ENCODE measurements around the gene ZC3H18. TPM values are rescaled to one million over a fixed set of nuclear protein-coding genes. Genes with fewer than 3 reads are reported as not detected.

Gene ZC3H18
- total and polyA plus RNA-seq, 8 donors, result 15.5 to 312 (median 19.0) TPM

DNA sequence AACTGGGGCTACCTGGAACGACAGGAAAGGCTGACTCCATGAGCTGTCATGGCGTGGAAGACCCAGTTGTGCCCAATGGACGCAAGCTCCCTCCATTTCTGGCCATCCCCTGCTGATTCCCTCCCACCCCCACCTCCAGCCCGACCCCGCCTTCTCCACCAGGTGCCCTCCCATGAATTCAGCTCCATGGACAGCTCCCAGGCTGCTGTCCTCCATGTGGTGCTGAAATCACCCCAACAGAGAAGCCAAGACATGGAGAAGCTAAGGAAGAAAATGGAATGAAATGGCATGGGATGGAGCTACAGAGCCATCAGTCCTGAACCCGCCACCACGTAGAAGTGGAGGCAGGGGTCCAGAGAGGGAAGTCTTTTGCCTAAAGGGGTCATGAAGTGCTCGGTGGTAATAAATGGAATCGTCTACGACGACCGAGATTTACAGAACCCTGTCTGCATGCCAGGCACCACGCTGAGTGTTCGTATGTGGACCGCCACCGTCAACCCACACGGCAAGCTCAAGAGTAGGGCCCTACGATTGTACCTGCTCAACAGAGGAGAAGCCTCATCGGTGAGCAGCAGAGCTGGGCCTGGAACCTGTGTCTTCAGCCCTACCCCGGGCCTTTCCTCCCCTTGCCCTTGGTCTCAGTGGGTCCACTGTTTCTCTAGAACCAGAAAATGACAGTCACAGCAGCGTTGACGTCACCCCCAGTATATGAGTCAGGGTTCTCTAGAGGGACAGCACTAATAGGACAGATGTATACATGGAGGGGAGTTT, 9.3 kb upstream of the ZC3H18 start:
- DNase-seq, result peak in 1 of 2 donors; percentile 69
- Histone ChIP-seq H3K27me3 (peaks cover 0 to 27% (median 0%) of the 10 kb centered on the region in 3 donors), H3K4me1 (peaks cover 4 to 18% (median 11%) of the 10 kb centered on the region in 4 donors), H3K27ac (no peak overlapping the region), H3K36me3 (no peaks in the 10 kb centered on the region), H3K9me3 (no peaks in the 10 kb centered on the region), H3K4me3 (no peak overlapping the region)
- intact Hi-C loops (cut with DNase I; ENCODE audit: low total_unique reads), result no loop called here
- 57 to 69% (median 67%) methylated on average over 20 to 22 of the region's 22 CpGs for WGBS, 5 donors
- no peak for TF ChIP-seq EP300 (IDR thresholded peaks at IDR 0.05)
- no peak for TF ChIP-seq POLR2A (IDR thresholded peaks at IDR 0.05)
- TF ChIP-seq, protein P1, sequence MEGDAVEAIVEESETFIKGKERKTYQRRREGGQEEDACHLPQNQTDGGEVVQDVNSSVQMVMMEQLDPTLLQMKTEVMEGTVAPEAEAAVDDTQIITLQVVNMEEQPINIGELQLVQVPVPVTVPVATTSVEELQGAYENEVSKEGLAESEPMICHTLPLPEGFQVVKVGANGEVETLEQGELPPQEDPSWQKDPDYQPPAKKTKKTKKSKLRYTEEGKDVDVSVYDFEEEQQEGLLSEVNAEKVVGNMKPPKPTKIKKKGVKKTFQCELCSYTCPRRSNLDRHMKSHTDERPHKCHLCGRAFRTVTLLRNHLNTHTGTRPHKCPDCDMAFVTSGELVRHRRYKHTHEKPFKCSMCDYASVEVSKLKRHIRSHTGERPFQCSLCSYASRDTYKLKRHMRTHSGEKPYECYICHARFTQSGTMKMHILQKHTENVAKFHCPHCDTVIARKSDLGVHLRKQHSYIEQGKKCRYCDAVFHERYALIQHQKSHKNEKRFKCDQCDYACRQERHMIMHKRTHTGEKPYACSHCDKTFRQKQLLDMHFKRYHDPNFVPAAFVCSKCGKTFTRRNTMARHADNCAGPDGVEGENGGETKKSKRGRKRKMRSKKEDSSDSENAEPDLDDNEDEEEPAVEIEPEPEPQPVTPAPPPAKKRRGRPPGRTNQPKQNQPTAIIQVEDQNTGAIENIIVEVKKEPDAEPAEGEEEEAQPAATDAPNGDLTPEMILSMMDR (IDR thresholded peaks at IDR 0.05), result no peak
- no peak for TF ChIP-seq POLR2AphosphoS5 (IDR thresholded peaks at IDR 0.05)

DNA sequence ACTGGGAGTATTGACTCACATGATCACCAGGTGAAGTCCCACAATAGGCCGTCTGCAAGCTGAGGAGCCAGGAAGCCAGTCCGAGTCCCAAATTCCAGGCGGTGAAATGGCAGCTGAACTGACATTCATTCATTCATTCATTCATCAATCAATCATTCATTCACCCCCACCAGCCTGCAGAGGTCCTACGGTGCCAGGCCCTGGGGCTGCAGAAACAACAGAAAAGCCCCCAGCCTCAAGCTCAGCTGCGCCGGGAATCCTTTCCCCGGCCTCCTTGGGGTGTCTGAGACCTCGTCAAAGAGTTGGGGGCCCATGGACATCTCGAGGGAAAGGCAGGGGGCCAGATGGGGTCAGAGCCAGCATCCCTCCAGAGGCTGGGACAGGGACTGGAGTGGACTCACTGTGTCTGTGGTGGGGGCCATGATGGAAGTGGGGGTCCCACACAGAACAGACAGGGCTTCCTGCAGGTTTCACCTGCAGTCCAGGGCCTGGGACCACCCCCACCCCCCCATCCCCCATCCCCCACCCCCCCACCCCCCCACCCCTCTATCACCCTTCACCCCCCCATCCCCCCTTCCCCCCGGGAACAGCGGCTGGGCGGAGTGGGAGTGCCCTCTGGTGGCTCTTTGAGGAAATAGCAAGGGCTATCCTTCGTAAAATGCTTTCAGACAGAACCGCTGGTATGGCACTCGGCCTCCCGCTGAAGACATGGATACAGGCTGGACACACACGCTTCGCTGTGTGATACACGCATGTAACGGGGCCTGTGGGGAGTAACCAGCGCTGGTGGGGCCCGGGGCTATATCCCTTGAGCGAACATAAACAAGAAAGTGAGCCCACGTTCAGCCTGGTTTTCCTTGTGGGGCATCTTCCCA, 8.5 kb upstream of the ZC3H18 start:
- DNase-seq, result peak; percentile 52 to 74
- Histone ChIP-seq H3K36me3 (no peaks in the 10 kb centered on the region), H3K9me3 (no peaks in the 10 kb centered on the region), H3K27me3 (peaks cover 0 to 19% (median 0%) of the 10 kb centered on the region in 3 donors), H3K4me1 (peaks cover 4 to 18% (median 11%) of the 10 kb centered on the region in 4 donors), H3K27ac (peak overlapping the region in 1 of 5 donors; percentile 38), H3K4me3 (peak overlapping the region in 2 of 4 donors; percentile 26 to 31)
- TF ChIP-seq EP300 (IDR thresholded peaks at IDR 0.05) (no peak), POLR2AphosphoS5 (IDR thresholded peaks at IDR 0.05) (peak in 1 of 3 donors; percentile 11), POLR2A (IDR thresholded peaks at IDR 0.05) (no peak)
- TF ChIP-seq, protein P1 (IDR thresholded peaks at IDR 0.05), result peak in 5 of 7 experiments; percentile 33 to 71 (median 56)
- intact Hi-C loops (cut with DNase I; ENCODE audit: low total_unique reads), result loop anchor here (2.0 kb wide), 1 partner anchor 117 kb away; no protein-coding TSS in a partner anchor
- WGBS, 5 donors, result 16 to 31% (median 26%) methylated on average over 18 to 24 of the region's 24 CpGs

DNA sequence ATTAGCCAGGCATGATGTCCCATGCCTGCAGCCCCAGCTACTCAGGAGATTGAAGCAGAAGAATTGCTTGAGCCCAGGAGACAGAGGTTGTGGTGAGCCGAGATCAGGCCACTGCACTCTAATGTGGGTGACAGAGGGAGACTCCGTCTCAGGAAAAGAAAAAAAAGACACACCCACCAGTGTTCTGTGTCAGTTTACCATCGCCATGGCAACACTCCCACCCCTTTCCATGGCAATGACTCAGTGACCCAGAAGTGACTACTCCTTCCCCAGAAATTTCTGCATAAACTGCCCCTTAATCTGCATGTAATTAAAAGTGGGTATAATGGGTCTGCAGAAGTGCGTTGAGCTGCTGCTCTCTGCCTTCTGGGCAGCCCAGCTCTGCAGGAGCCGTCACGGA, 4.0 kb upstream of the ZC3H18 start:
- no peak overlapping the region for H3K27ac ChIP-seq
- no peak for DNase-seq
- peaks cover 14 to 27% (median 20%) of the 10 kb centered on the region in 4 donors for H3K4me1 ChIP-seq
- intact Hi-C loops (cut with DNase I; ENCODE audit: low total_unique reads), result no loop called here
- no peak overlapping the region for H3K4me3 ChIP-seq
- no peaks in the 10 kb centered on the region for H3K27me3 ChIP-seq
- TF ChIP-seq POLR2A (IDR thresholded peaks at IDR 0.05) (no peak), EP300 (IDR thresholded peaks at IDR 0.05) (no peak), POLR2AphosphoS5 (IDR thresholded peaks at IDR 0.05) (no peak)
- TF ChIP-seq, protein P1 (IDR thresholded peaks at IDR 0.05), result no peak
- WGBS, 5 donors, result 58 to 73% (median 66%) methylated on average over 6 of the region's 6 CpGs
- H3K36me3 ChIP-seq, result no peaks in the 10 kb centered on the region
- no peaks in the 10 kb centered on the region for H3K9me3 ChIP-seq

All from stomach (tissue), 9 donors.